Measurements from ENCODE around the gene PLCH1. TPM values are rescaled to one million over a fixed set of nuclear protein-coding genes. Genes with fewer than 3 reads are reported as not detected.

The PLCH1 gene
- total and polyA plus RNA-seq, 7 donors = 0.03 to 1.1 (median 0.06) TPM; not detected in 2

- ATAC-seq = no peak
- DNase-seq = no peak
- Histone ChIP-seq H3K27ac (no peak overlapping the region), H3K4me1 (no peaks in the 10 kb centered on the region), H3K9me3 (no peaks in the 10 kb centered on the region), H3K36me3 (ENCODE audit: insufficient read depth in 1 of 2, low read depth in 1 of 2) (no peaks in the 10 kb centered on the region), H3K27me3 (ENCODE audit: insufficient read depth in 3 of 3, low read length in 2 of 3) (peaks cover 0 to 8% (median 0%) of the 10 kb centered on the region in 3 donors), H3K4me3 (no peak overlapping the region)
- no peak for TF ChIP-seq CTCF (IDR thresholded peaks at IDR 0.05)
- intact Hi-C loops (cut with DNase I) = no loop called here
These were observed 83.1 kb downstream of the PLCH1 start for GRCh38 chr3:155661760-155662159.

GRCh38 chr3:155661042-155661441 lies 83.8 kb downstream of the PLCH1 start:
- no peak overlapping the region for H3K27ac ChIP-seq
- intact Hi-C loops (cut with DNase I) = no loop called here
- H3K27me3 ChIP-seq (ENCODE audit: insufficient read depth in 3 of 3, low read length in 2 of 3) = peaks cover 0 to 8% (median 0%) of the 10 kb centered on the region in 3 donors
- 91 to 97% (median 96%) methylated on average over 1 of the region's 1 CpG for WGBS, 3 donors
- no peak for DNase-seq
- no peak for TF ChIP-seq CTCF (IDR thresholded peaks at IDR 0.05)
- H3K4me3 ChIP-seq = no peak overlapping the region
- no peaks in the 10 kb centered on the region for H3K36me3 ChIP-seq (ENCODE audit: insufficient read depth in 1 of 2, low read depth in 1 of 2)
- no peak for ATAC-seq
- no peaks in the 10 kb centered on the region for H3K9me3 ChIP-seq
- H3K4me1 ChIP-seq = no peaks in the 10 kb centered on the region

GRCh38 chr3:155658671-155659261 lies 86.1 kb downstream of the PLCH1 start:
- Histone ChIP-seq H3K9me3 (no peaks in the 10 kb centered on the region), H3K27me3 (ENCODE audit: insufficient read depth in 3 of 3, low read length in 2 of 3) (peaks cover 0 to 11% (median 4%) of the 10 kb centered on the region in 3 donors), H3K27ac (no peak overlapping the region), H3K4me3 (no peak overlapping the region), H3K4me1 (no peaks in the 10 kb centered on the region), H3K36me3 (ENCODE audit: insufficient read depth in 1 of 2, low read depth in 1 of 2) (no peaks in the 10 kb centered on the region)
- WGBS, 3 donors = 73 to 79% (median 75%) methylated on average over 4 of the region's 4 CpGs
- intact Hi-C loops (cut with DNase I) = no loop called here
- DNase-seq = no peak
- ATAC-seq = no peak
- no peak for TF ChIP-seq CTCF (IDR thresholded peaks at IDR 0.05)

GRCh38 chr3:155658006-155658405 lies 86.9 kb downstream of the PLCH1 start:
- Histone ChIP-seq H3K27me3 (ENCODE audit: insufficient read depth in 3 of 3, low read length in 2 of 3) (peaks cover 0 to 11% (median 4%) of the 10 kb centered on the region in 3 donors), H3K4me1 (no peaks in the 10 kb centered on the region), H3K9me3 (no peaks in the 10 kb centered on the region), H3K36me3 (ENCODE audit: insufficient read depth in 1 of 2, low read depth in 1 of 2) (no peaks in the 10 kb centered on the region), H3K4me3 (no peak overlapping the region), H3K27ac (no peak overlapping the region)
- no peak for TF ChIP-seq CTCF (IDR thresholded peaks at IDR 0.05)
- DNase-seq (no peak), ATAC-seq (no peak)
- WGBS, 3 donors = 83 to 89% (median 87%) methylated on average over 5 of the region's 5 CpGs
- intact Hi-C loops (cut with DNase I) = no loop called here

- TF ChIP-seq CTCF (IDR thresholded peaks at IDR 0.05) = no peak
- H3K27me3 ChIP-seq (ENCODE audit: insufficient read depth in 3 of 3, low read length in 2 of 3) = peaks cover 0 to 11% (median 4%) of the 10 kb centered on the region in 3 donors
- intact Hi-C loops (cut with DNase I) = no loop called here
- DNase-seq (no peak), ATAC-seq (no peak)
- H3K27ac ChIP-seq = no peak overlapping the region
- no peaks in the 10 kb centered on the region for H3K9me3 ChIP-seq
- 67 to 90% (median 83%) methylated on average over 4 of the region's 4 CpGs for WGBS, 3 donors
- H3K4me3 ChIP-seq = no peak overlapping the region
- no peaks in the 10 kb centered on the region for H3K4me1 ChIP-seq
- H3K36me3 ChIP-seq (ENCODE audit: insufficient read depth in 1 of 2, low read depth in 1 of 2) = no peaks in the 10 kb centered on the region
These were observed 87.7 kb downstream of the PLCH1 start for GRCh38 chr3:155657161-155657560.
